Measurements from ENCODE around the gene MATCAP1. TPM values are rescaled to one million over a fixed set of nuclear protein-coding genes. Genes with fewer than 3 reads are reported as not detected.

MATCAP1 gene
- total RNA-seq, 1 experiment from 2014 or later = 33.9 TPM

GRCh38 chr16:67137605-67138004, 46.2 kb downstream of the MATCAP1 start:
- H3K9me3 ChIP-seq (ENCODE audit: low read depth, low read length, poor library complexity, severe bottlenecking) = no peaks in the 10 kb centered on the region
- no peak overlapping the region for H3K4me3 ChIP-seq (ENCODE audit: low read depth, low read length, poor library complexity, severe bottlenecking)
- TF ChIP-seq CTCF (conservative IDR thresholded peaks at IDR 0.05; ENCODE audit: low read depth, low read length) (no peak), EZH2 (IDR thresholded peaks at IDR 0.05; ENCODE audit: borderline replicate concordance, low read depth, low read length, poor library complexity, severe bottlenecking) (no peak)
- H3K27ac ChIP-seq (ENCODE audit: low read depth, low read length, poor library complexity, severe bottlenecking) = no peak overlapping the region
- intact Hi-C loops (cut with micrococcal nuclease; ENCODE audit: unreplicated experiment) = no loop called here
- no peaks in the 10 kb centered on the region for H3K4me1 ChIP-seq (ENCODE audit: insufficient read depth, low read length, poor library complexity, severe bottlenecking)
- ChIA-PET POLR2A (ENCODE audit: low non-redundant PET) (interaction anchor here (0.7 kb wide), 1 partner anchor 162 kb away, joined by 4 read pairs; no protein-coding TSS in a partner anchor), CTCF (no interaction called here)
- H3K27me3 ChIP-seq (replicated peaks; ENCODE audit: insufficient read depth, low read depth, low read length, poor library complexity) = no peaks in the 10 kb centered on the region
- BruUV-seq (replicated peaks) = no TSS peak
- peaks cover 58% of the 10 kb centered on the region for H3K36me3 ChIP-seq (ENCODE audit: insufficient read depth, low read length, poor library complexity, severe bottlenecking)
- DNase-seq (ENCODE audit: low spot score) = peak; percentile 40

GRCh38 chr16:67129422-67129821, 54.3 kb downstream of the MATCAP1 start:
- H3K27ac ChIP-seq (ENCODE audit: low read depth, low read length, poor library complexity, severe bottlenecking) = no peak overlapping the region
- no peaks in the 10 kb centered on the region for H3K27me3 ChIP-seq (replicated peaks; ENCODE audit: insufficient read depth, low read depth, low read length, poor library complexity)
- H3K36me3 ChIP-seq (ENCODE audit: insufficient read depth, low read length, poor library complexity, severe bottlenecking) = peaks cover 27% of the 10 kb centered on the region
- ChIA-PET CTCF (no interaction called here), POLR2A (ENCODE audit: low non-redundant PET) (no interaction called here)
- no TSS peak for BruUV-seq (replicated peaks)
- TF ChIP-seq EZH2 (IDR thresholded peaks at IDR 0.05; ENCODE audit: borderline replicate concordance, low read depth, low read length, poor library complexity, severe bottlenecking) (no peak), CTCF (conservative IDR thresholded peaks at IDR 0.05; ENCODE audit: low read depth, low read length) (no peak)
- DNase-seq (ENCODE audit: low spot score) = no peak
- no peaks in the 10 kb centered on the region for H3K9me3 ChIP-seq (ENCODE audit: low read depth, low read length, poor library complexity, severe bottlenecking)
- no peaks in the 10 kb centered on the region for H3K4me1 ChIP-seq (ENCODE audit: insufficient read depth, low read length, poor library complexity, severe bottlenecking)
- intact Hi-C loops (cut with micrococcal nuclease; ENCODE audit: unreplicated experiment) = no loop called here
- no peak overlapping the region for H3K4me3 ChIP-seq (ENCODE audit: low read depth, low read length, poor library complexity, severe bottlenecking)

- intact Hi-C loops (cut with micrococcal nuclease; ENCODE audit: unreplicated experiment) = no loop called here
- peaks cover 26% of the 10 kb centered on the region for H3K36me3 ChIP-seq (ENCODE audit: insufficient read depth, low read length, poor library complexity, severe bottlenecking)
- no peak for TF ChIP-seq CTCF (conservative IDR thresholded peaks at IDR 0.05; ENCODE audit: low read depth, low read length)
- TF ChIP-seq EZH2 (IDR thresholded peaks at IDR 0.05; ENCODE audit: borderline replicate concordance, low read depth, low read length, poor library complexity, severe bottlenecking) = no peak
- no peaks in the 10 kb centered on the region for H3K9me3 ChIP-seq (ENCODE audit: low read depth, low read length, poor library complexity, severe bottlenecking)
- no TSS peak for BruUV-seq (replicated peaks)
- POLR2A ChIA-PET (ENCODE audit: low non-redundant PET) = no interaction called here
- DNase-seq (ENCODE audit: low spot score) = no peak
- no peaks in the 10 kb centered on the region for H3K27me3 ChIP-seq (replicated peaks; ENCODE audit: insufficient read depth, low read depth, low read length, poor library complexity)
- H3K4me1 ChIP-seq (ENCODE audit: insufficient read depth, low read length, poor library complexity, severe bottlenecking) = no peaks in the 10 kb centered on the region
- no peak overlapping the region for H3K4me3 ChIP-seq (ENCODE audit: low read depth, low read length, poor library complexity, severe bottlenecking)
- no peak overlapping the region for H3K27ac ChIP-seq (ENCODE audit: low read depth, low read length, poor library complexity, severe bottlenecking)
- CTCF ChIA-PET = no interaction called here
These were observed 54.9 kb downstream of the MATCAP1 start for GRCh38 chr16:67128887-67129286.
